Testis (tissue), 2 donors: Measurements from ENCODE around the gene C12orf76.

Experiments used
- CTCF ChIP-seq, 3 experiments: fragments of 450-650 bp in 2 of 3; fragments of 200-600 bp in 1 of 3; sonication (generic) in 1 of 3; IDR thresholded peaks; one replicate each; pipeline ENCODE4 v1.5.1; 2016 to 2019; ENCODE audit warnings: antibody characterized with exemption in 3 of 3, mild to moderate bottlenecking in 2 of 3, moderate library complexity in 1 of 3
- POLR2A ChIP-seq: fragments of 450-650 bp; IDR thresholded peaks from one replicate; pipeline ENCODE4 v1.6.1; 2017; ENCODE audit warnings: antibody characterized with exemption, mild to moderate bottlenecking, moderate library complexity

GRCh38 chr12:110071504-110071903 is 23.2 kb upstream of the C12orf76 start:
- TF ChIP-seq CTCF (IDR thresholded peaks at IDR 0.05) (no peak), POLR2A (no peak)
